Gastrocnemius medialis (tissue), 4 donors: ENCODE measurements around the gene CPA4. TPM values are rescaled to one million over a fixed set of nuclear protein-coding genes. Genes with fewer than 3 reads are reported as not detected.

Experiments
- ATAC-seq, 2 donors: fragments of 150-250 bp; one replicate each; pipeline ENCODE4 v1.9.1; 2016
- DNase-seq, 2 donors: peaks; one replicate each; pipeline ENCODE4 v3.0.0-alpha.2; 2019
- H3K27ac ChIP-seq, 4 donors: fragments of 200-600 bp; sonication (generic); 1 replicate in 1 of 4; 2 replicates in 3 of 4; pipeline ENCODE4 v1.5.1; 2016 to 2018; ENCODE audit warnings: mild to moderate bottlenecking in 2 of 4, moderate library complexity in 1 of 4
- H3K27me3 ChIP-seq, 3 donors: fragments of 200-600 bp; sonication (generic) in 2 of 3; 1 replicate in 1 of 3; 2 replicates in 2 of 3; pipeline versions ENCODE4 v1.5.1 to v1.6.0; 2016 to 2019; ENCODE audit warnings: mild to moderate bottlenecking in 1 of 3, moderate library complexity in 1 of 3
- H3K36me3 ChIP-seq, 2 donors: fragments of 200-600 bp; sonication (generic) in 1 of 2; one replicate each; pipeline ENCODE4 v1.5.1; 2017 to 2018
- H3K4me1 ChIP-seq, 2 donors: fragments of 200-600 bp; sonication (generic) in 1 of 2; one replicate each; pipeline ENCODE4 v1.5.1; 2016 to 2017; ENCODE audit warnings: mild to moderate bottlenecking in 2 of 2
- H3K4me3 ChIP-seq, 4 donors: fragments of 200-600 bp; sonication (generic) in 3 of 4; 1 replicate in 1 of 4; 2 replicates in 3 of 4; pipeline ENCODE4 v1.5.1; 2016 to 2019; ENCODE audit warnings: mild to moderate bottlenecking in 2 of 4
- H3K9me3 ChIP-seq, 3 donors: fragments of 200-600 bp; sonication (generic) in 2 of 3; 1 replicate in 1 of 3; 2 replicates in 2 of 3; pipeline ENCODE4 v1.5.1; 2016 to 2019
- POLR2A ChIP-seq, 2 donors: fragments of 450-650 bp; IDR thresholded peaks; one replicate each; pipeline ENCODE4 v1.6.1; 2017; ENCODE audit warnings: antibody characterized with exemption in 2 of 2, mild to moderate bottlenecking in 2 of 2, moderate library complexity in 2 of 2
- in situ Hi-C, 4 donors: fragments of 200-750 bp; cut with MboI; loops; one replicate each; pipeline versions ENCODE4 v1.15.0 to v1.8.0; 2017; ENCODE audit warnings: low sequenced_read_pairs in 4 of 4
- intact Hi-C: fragments of 100-400 bp; cut with DNase I; formaldehyde crosslinking; loops from one replicate; pipeline ENCODE4 v1.15.1; 2023; ENCODE audit warnings: low total_unique reads
- total RNA-seq, 4 donors: library from RNA; depleted of rRNA; stranded (reverse); fragments of >200 nt; gene quantifications; one replicate each; pipeline versions ENCODE4 v1.1.0 to v1.2.3, GENCODE V29; 2016
- TF ChIP-seq, protein P1 (sequence below), 5 experiments: fragments of 450-650 bp in 3 of 5; fragments of 200-600 bp in 2 of 5; sonication (generic) in 2 of 5; IDR thresholded peaks in 4 of 5; conservative IDR thresholded peaks in 1 of 5; 1 replicate in 4 of 5; 2 replicates in 1 of 5; pipeline ENCODE4 v1.5.1; 2016 to 2019; ENCODE audit warnings: antibody characterized with exemption in 5 of 5, mild to moderate bottlenecking in 3 of 5, moderate library complexity in 3 of 5

CPA4 gene
- total RNA-seq, 4 donors from 2014 or later: not detected

DNA sequence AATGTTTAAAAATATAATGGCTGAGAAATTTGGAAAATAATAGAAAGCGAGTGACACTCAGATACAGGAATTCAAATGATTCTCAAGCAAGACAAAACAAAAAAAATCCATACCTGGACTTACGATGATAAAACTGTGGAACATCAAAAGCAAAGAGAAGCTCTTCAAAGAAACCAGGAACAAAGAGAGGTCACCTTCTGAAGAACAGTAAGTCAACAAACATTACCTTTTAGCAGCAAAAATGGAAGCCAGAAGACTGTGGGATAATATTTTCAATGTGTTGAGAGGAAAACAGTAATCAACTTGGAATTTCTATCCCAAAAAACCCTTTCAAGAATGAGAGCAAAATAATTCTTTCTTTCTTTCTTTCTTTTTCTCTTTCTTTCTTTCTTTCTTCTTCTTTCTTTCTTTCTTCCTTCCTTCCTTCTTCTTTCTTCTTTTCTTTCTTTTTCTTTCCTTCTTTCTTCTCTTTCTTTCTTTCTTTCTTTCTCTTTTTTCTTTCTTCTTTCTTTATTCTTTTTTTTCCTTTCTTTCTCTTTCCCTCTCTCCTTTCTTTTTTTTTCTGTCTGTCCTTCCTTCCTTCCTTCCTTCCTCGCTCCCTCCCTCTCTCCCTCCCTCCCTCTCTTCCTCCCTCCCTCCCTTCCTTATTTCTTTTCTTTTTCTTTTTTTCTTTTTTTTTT is 49.9 kb downstream of the CPA4 start:
- no peak for TF ChIP-seq POLR2A (IDR thresholded peaks at IDR 0.05)
- TF ChIP-seq, protein P1, sequence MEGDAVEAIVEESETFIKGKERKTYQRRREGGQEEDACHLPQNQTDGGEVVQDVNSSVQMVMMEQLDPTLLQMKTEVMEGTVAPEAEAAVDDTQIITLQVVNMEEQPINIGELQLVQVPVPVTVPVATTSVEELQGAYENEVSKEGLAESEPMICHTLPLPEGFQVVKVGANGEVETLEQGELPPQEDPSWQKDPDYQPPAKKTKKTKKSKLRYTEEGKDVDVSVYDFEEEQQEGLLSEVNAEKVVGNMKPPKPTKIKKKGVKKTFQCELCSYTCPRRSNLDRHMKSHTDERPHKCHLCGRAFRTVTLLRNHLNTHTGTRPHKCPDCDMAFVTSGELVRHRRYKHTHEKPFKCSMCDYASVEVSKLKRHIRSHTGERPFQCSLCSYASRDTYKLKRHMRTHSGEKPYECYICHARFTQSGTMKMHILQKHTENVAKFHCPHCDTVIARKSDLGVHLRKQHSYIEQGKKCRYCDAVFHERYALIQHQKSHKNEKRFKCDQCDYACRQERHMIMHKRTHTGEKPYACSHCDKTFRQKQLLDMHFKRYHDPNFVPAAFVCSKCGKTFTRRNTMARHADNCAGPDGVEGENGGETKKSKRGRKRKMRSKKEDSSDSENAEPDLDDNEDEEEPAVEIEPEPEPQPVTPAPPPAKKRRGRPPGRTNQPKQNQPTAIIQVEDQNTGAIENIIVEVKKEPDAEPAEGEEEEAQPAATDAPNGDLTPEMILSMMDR (IDR thresholded peaks at IDR 0.05 in 4 of 5, conservative IDR thresholded peaks at IDR 0.05 in 1 of 5): no peak
- no peaks in the 10 kb centered on the region for H3K9me3 ChIP-seq
- DNase-seq: no peak
- no peaks in the 10 kb centered on the region for H3K36me3 ChIP-seq
- H3K27ac ChIP-seq: no peak overlapping the region
- H3K27me3 ChIP-seq: no peaks in the 10 kb centered on the region
- in situ Hi-C loops (no loop called here), intact Hi-C loops (no loop called here)
- no peak for ATAC-seq
- no peak overlapping the region for H3K4me3 ChIP-seq
- no peaks in the 10 kb centered on the region for H3K4me1 ChIP-seq

DNA sequence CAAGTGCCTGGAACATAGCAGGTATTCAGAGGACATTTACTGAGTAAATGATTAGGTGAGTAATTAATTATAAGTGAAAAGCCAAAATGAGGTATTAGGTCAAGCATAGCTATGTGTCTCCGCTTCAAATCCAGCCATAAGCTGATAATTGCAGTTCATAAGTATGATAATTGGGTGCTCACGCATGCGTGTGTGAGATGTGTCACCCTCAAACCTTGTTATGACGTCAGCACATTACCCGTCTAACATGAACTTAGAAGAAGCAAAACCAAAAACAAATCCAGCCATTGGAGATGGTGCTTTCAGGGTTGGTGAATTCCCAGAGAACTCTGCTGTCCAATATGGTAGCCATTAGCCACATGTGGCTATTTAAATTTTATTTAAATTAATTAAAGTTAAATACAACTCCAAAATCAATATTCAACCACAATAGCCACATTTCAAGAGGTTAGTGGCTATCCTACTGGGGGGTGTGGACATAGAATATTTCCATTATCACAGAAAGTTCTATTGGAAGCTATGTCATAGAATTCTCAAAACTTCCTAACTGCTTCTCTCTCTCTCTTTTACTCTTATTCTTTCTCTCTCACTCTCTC is 51.4 kb downstream of the CPA4 start, which contains the start of gene CPA5:
Gene CPA5, plus strand, starts transcription at position 546 of the 596 bp plus-strand sequence. CDS start 1,670 bp downstream, outside the sequence.
- no peak for ATAC-seq
- in situ Hi-C loops (no loop called here), intact Hi-C loops (loop anchor here (2.0 kb wide), 1 partner anchor 88 kb away; no protein-coding TSS in a partner anchor)

DNA sequence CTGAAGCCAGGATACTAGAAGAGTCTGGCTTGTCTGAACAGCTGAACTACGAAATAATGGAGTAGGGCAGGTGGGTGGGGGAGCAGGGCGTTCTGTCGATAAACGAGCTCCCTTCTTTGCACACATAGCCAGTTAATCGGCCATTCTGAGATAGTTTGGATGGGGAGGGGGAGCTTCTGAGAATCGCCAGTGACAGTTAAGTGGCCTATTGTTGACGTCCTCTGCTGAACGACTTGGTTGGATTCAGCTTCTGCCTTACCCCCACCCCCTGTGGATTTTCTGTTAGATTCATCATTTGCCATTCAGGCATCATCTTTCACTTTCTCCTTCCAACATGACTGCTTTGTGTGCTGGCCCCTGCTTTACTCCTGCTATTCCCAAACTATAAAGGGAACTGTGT is 52.2 kb downstream of the CPA4 start:
- H3K4me3 ChIP-seq: no peak overlapping the region
- no peaks in the 10 kb centered on the region for H3K9me3 ChIP-seq
- ATAC-seq (no peak), DNase-seq (no peak)
- TF ChIP-seq, protein P1 (IDR thresholded peaks at IDR 0.05 in 4 of 5, conservative IDR thresholded peaks at IDR 0.05 in 1 of 5): no peak
- no peak for TF ChIP-seq POLR2A (IDR thresholded peaks at IDR 0.05)
- in situ Hi-C loops (no loop called here), intact Hi-C loops (loop anchor here (2.0 kb wide), 1 partner anchor 88 kb away; no protein-coding TSS in a partner anchor)
- H3K27me3 ChIP-seq: no peaks in the 10 kb centered on the region
- H3K36me3 ChIP-seq: no peaks in the 10 kb centered on the region
- H3K4me1 ChIP-seq: no peaks in the 10 kb centered on the region
- no peak overlapping the region for H3K27ac ChIP-seq

More for the DNA sequence above, 51.4 kb downstream of the CPA4 start, which contains the start of gene CPA5:
- TF ChIP-seq, protein P1 (IDR thresholded peaks at IDR 0.05 in 4 of 5, conservative IDR thresholded peaks at IDR 0.05 in 1 of 5): no peak
- TF ChIP-seq POLR2A (IDR thresholded peaks at IDR 0.05): no peak
- Histone ChIP-seq H3K4me3 (no peak within 1 kb of the TSS), H3K4me1 (no peaks in the 10 kb centered on the region), H3K27me3 (no peaks in the 10 kb centered on the region), H3K9me3 (no peaks in the 10 kb centered on the region), H3K27ac (no peak within 1 kb of the TSS), H3K36me3 (no peaks in the 10 kb centered on the region)
- DNase-seq: no peak

DNA sequence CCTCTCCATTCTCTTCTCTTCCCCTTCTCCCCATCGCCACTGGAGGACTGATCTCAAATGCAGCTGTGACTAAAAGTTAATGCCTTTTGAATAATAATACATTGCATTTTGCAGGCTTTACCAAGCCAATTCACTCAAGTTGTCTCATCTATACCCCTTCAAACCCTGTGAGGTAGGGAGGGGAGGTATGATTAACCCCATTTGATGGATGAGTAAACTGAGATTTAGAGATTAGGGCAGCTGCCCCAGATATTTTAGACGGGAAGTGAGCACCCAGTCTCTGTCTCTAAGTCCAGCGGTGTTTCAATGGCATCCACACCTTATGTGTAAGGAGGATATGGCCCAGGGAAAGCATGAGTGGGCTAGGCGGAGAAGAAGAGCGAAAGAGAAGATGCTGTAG is 52.8 kb downstream of the CPA4 start:
- Histone ChIP-seq H3K9me3 (no peaks in the 10 kb centered on the region), H3K36me3 (no peaks in the 10 kb centered on the region), H3K27me3 (peaks cover 0 to under 1% (median 0%) of the 10 kb centered on the region in 3 donors), H3K27ac (no peak overlapping the region), H3K4me1 (no peaks in the 10 kb centered on the region), H3K4me3 (no peak overlapping the region)
- no peak for ATAC-seq
- intact Hi-C loops (loop anchor here (2.0 kb wide), 1 partner anchor 87 kb away; no protein-coding TSS in a partner anchor), in situ Hi-C loops (no loop called here)
- TF ChIP-seq, protein P1 (IDR thresholded peaks at IDR 0.05 in 4 of 5, conservative IDR thresholded peaks at IDR 0.05 in 1 of 5): no peak
- TF ChIP-seq POLR2A (IDR thresholded peaks at IDR 0.05): no peak
- DNase-seq: no peak
